Stimulated activated CD4-positive, alpha-beta T cell treated with anti-CD3 and anti-CD28 coated beads, Interleukin-15, amount 100 ng/mL, for 48 hours (primary cell): Measurements from ENCODE around the gene GLOD5.

ENCODE experiments used
- DNase-seq, 2 donors: peaks; one replicate each; pipeline ENCODE4 v3.0.0-alpha.2; 2020; ENCODE audit warnings: low read depth in 2 of 2

Gene GLOD5

GRCh38 chrX:48761674-48762471, at the start of gene GLOD5:
Gene GLOD5 (plus strand): TSS chrX:48761747. CDS start chrX:48761791, 44 bp downstream.
- DNase-seq: no peak

GRCh38 chrX:48711929-48712505, 49.5 kb upstream of the GLOD5 start:
- no peak for DNase-seq

- no peak for DNase-seq
Measured at GRCh38 chrX:48713847-48714246, 47.7 kb upstream of the GLOD5 start.

GRCh38 chrX:48714573-48714972, 47.0 kb upstream of the GLOD5 start:
- DNase-seq: no peak

GRCh38 chrX:48715072-48715471, 46.5 kb upstream of the GLOD5 start:
- no peak for DNase-seq

- no peak for DNase-seq
Measured at GRCh38 chrX:48715876-48716502, 45.6 kb upstream of the GLOD5 start.

- no peak for DNase-seq
Measured at GRCh38 chrX:48719958-48720357, 41.6 kb upstream of the GLOD5 start.

- no peak for DNase-seq
Measured at GRCh38 chrX:48720577-48721250, 40.8 kb upstream of the GLOD5 start.

- DNase-seq: no peak
Measured at GRCh38 chrX:48721916-48722315, 39.6 kb upstream of the GLOD5 start.

- no peak for DNase-seq
Measured at GRCh38 chrX:48726596-48726995, 35.0 kb upstream of the GLOD5 start.

GRCh38 chrX:48728653-48729052, 32.9 kb upstream of the GLOD5 start:
- DNase-seq: no peak

- no peak for DNase-seq
Measured at GRCh38 chrX:48736303-48736702, 25.2 kb upstream of the GLOD5 start.

- DNase-seq: no peak
Measured at GRCh38 chrX:48736878-48737212, 24.7 kb upstream of the GLOD5 start.

- peak; percentile 78 to 79 for DNase-seq
Measured at GRCh38 chrX:48737213-48737938, 24.2 kb upstream of the GLOD5 start.

- no peak for DNase-seq
Measured at GRCh38 chrX:48737940-48738339, 23.6 kb upstream of the GLOD5 start.

GRCh38 chrX:48741834-48742233, 19.7 kb upstream of the GLOD5 start:
- no peak for DNase-seq

- no peak for DNase-seq
Measured at GRCh38 chrX:48745222-48745621, 16.3 kb upstream of the GLOD5 start.

GRCh38 chrX:48747415-48748016, 14.0 kb upstream of the GLOD5 start:
- no peak for DNase-seq

- no peak for DNase-seq
Measured at GRCh38 chrX:48749182-48749581, 12.4 kb upstream of the GLOD5 start.

- DNase-seq: no peak
Measured at GRCh38 chrX:48751343-48751742, 10.2 kb upstream of the GLOD5 start.

GRCh38 chrX:48752498-48752897, 9.0 kb upstream of the GLOD5 start:
- DNase-seq: no peak
